IPS-NIHi7 (cell line): ENCODE results near the gene ADAM12.
A peak's percentile ranks its signal among the peaks of the same experiment; 100 is the strongest.

ENCODE experiments used
- DNase-seq: peaks from one replicate; pipeline ENCODE4 v3.0.0; 2012; ENCODE audit warnings: mixed read lengths; ENCODE audit errors: extremely low spot score

Gene ADAM12

DNA sequence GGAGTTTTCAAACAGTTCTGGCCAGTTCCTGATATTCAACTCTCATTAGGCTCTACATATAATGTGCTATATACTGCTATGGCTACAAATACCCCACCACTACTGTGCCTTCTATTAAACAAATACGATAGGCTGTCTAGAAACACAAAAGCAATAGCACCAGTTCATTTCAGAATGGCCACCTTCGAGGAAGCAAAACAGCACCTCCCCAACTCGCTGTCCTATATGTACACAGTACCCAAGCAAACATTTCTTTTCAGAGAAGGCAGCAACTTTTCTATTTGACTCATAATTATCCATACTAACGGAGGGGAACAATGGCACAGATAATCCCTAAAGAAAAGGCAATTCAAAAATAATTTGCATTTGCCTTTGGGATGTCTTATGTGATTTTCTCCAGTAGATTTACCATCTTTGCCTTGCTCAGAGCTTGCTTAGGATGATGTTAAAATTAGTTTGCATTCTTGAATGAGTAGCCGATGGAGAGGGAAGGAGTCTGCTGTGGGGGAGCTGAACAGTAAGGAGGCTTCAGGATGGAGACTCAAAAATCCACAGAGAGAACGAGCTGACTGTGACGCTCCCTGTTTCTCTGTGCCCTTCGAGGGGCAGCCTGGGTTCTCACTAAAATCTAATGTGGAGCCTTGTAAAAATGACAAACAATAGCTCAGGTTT, 273.3 kb downstream of the ADAM12 start:
- no peak for DNase-seq

DNA sequence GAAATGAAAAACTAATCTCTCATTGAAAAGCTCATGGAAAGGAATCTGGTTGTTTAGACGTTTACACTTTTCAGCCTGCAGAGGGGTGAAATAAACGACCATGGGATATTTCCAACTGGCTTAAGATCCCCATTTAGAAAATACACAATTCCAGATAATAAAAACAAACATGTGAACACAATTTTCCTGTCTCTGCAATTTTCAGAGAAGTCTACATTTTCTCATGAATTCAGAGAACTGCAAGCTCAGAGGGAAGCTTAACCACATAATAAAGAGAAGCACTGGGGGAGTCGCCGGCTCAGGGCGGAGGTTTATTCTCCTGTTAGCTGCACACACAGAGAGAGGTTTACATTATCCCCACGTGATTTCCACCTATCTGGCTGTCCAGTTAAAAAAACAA, 276.8 kb downstream of the ADAM12 start:
- no peak for DNase-seq

DNA sequence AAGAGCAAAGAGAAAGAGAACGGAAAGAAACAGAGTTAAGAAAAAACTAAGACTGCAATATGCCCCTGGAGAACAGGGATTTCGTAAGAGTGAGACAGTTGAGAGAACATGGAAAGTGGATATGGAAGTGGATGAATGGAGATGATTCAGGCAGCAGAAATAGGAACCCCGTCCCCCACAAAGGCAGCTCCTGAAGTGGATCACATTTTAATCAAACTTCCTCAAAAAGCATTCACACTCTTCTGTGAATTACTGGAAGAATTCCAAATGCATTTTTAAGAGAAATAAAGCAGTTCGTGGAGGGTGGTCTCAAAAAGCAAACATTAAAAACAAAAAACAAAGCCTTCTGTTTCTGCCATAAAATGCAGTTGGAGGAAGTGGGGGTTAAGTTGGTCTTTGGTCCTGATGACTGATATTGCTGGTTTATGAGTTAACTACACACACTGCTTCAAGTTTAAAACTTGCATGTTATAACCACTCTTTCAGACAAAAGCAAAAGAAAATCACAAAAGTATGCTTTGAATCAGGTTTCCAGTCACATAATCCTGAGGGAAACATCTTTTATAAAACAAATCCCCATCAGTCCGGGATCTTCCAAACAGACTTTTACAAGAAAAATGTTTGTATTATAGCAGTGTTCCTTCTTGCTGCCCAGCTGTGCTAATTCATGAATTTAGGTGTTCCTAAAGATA, 277.6 kb downstream of the ADAM12 start:
- DNase-seq: no peak

DNA sequence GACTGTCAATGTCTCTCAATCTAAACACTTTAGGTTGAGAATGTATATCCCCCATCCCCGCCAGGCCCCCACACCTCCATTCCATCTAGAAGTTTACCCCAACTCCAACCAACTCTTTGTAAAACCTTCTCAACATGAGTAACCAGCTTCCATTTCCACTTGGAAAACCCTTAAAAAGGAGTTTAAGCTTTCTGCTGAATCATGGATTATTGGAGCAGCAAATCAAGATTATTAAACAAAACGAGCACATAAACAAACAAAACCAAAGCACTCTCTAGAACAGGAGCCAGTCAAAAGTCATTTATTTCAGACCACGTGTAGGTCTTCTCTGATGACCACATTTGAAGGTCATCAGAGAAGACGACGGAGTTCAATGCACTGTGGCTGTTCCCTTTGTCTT, 278.4 kb downstream of the ADAM12 start:
- DNase-seq: no peak

DNA sequence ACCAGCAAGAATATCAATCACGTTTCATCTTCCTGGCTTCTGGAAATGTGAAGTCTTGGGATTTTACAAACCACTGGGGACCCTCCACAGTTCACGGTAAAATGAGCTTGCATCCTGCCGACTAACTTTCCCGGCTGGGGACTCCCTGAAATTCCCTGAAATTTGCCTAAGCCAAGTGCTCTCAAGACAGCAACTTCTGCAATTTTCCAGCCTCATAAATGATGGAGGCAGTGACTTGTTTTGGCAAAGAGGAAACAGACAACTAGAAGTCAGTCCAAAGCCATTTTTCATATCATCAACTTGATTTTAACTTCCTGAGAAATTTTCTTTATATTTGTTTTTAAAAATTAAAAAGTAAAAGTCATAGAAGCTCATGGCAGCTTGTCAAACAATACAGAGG, 279.6 kb downstream of the ADAM12 start:
- no peak for DNase-seq

DNA sequence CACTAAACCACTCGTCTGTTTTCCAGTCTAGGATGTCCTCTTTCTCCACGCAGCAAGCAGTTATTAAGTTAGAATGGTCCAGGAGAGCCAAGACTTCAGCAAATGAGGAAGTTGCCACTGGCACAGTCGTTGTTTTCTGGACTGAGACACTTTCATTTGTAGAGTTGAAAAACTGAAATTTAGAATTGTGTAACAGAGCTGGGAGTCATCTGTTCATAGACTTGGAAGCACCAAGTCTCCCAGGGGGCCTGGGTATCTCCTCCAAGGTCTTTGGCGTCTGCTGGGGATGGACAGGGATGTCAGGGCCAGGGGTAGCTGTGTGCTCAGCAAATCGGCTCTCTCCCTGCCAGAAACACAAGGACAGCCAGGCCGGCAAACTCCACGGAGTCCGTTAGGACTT, 283.5 kb downstream of the ADAM12 start:
- no peak for DNase-seq

DNA sequence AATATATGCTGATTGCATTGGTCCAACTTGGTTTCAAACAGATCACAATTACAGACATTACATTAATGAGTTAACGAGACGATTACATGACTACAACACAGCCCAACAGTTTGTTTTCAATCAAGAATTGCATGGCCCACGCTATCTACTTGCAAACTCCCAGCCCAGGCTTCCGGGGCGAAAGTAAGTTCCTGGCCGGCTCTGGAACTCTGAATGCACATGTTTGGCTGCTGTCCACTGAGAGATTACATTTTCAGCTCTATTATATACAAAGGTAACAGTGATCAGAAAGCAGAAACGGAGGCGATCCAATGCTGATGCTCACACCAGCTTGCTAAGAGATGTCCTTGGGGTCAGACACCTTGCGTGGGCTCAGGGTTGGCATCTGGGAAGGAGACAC, 285.6 kb downstream of the ADAM12 start:
- DNase-seq: no peak

DNA sequence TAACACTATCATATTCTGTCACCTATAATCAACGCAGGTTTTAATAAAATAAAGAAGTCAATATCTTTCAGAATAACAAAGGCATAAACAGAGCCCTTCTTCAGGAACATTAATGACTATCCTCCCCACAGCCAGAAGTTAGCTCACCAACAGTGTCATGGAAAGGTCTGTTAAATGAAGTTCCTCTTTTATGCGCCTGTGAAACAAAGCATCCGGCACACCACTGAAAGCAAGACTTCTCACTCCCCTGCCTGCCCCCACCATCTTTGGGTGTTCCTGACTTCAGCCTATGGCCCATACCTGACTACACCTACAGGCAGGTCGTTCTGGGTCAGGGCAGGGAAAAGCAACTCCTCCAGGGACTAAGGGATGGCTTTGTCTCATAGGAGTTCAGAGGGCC, 286.5 kb downstream of the ADAM12 start:
- no peak for DNase-seq

DNA sequence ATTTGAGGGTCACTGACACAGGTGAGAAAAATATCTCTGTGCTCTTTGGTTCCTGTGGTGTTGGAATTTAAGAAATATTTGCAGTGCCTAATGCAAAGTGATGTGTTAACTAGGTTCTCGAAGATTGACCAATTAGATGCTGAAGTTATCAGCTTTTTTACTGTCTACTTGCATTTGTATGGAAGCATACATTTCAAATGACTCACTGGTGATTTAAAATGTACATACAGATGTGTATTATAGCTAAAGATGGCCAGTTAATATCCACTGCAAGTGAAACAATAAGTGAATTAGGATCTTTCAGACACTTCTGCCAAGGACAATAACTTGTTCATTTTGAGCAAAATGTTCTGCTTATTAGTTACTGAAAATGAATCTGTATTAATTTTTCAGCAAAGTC, 287.0 kb downstream of the ADAM12 start:
- DNase-seq: no peak

DNA sequence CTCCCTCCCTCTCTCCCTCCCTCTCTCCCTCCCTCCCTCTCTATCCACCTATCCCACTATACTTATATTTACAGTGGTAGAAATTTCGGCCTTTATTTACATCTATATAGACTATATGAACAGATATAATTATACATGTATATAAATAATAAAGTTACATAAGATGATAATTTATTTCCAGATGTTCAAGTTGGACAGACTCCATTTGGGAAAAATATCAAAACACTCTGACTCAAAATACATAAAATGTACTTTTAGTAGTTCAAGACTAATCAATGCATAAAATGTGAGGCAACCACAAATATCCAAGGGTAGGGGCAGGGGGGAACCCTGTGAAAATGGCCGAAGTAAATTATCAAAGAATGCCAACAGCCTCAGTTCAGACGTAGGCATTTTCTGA, 288.9 kb downstream of the ADAM12 start:
- no peak for DNase-seq

DNA sequence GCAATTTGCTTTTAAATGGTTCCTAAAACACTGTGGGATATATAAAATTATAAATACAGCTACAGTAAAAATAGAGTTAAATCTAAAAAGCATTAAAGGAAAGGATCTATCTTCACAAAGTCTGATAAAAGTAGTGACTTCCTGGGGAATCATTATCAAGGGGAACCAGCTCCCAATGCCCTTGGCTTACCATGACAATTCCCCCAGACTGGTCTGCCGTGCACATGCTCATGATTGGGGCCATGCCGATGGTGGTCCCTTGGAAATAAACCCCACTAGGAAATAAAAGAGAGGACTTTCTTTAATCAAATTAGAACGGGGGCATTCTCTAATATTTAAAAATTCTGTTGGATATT, 290.1 kb downstream of the ADAM12 start:
- no peak for DNase-seq

DNA sequence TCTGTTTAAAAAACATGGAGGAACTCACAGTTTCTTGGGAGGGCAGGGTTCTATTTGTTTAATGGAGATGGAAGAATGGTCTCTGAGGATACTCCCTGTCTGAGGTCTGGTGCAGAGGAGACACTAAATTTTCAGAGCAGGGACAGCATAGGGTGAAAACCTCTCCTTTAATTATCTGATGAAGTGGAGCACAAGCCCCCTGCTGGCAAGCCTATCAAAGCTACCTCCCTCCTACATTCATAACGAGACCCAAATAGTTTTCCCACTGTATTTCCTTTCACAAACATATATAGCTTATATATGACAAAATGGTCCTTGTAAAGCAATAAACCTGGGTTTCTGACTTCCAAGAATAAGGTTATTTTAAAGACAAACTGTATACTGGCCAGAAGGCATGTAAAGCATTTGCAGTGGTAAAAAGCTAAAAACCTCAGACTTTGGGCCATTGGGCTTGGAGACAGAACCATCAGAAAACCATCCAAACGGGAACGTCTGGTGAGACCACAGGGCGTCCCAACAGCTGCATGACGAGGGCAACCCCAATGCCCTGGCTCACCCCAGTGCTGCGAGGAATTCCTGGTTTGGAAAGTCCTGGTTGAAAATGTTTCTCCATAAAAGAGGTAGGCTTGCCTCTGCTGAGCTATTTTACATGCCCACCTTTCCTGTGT, 290.6 kb downstream of the ADAM12 start:
- no peak for DNase-seq

DNA sequence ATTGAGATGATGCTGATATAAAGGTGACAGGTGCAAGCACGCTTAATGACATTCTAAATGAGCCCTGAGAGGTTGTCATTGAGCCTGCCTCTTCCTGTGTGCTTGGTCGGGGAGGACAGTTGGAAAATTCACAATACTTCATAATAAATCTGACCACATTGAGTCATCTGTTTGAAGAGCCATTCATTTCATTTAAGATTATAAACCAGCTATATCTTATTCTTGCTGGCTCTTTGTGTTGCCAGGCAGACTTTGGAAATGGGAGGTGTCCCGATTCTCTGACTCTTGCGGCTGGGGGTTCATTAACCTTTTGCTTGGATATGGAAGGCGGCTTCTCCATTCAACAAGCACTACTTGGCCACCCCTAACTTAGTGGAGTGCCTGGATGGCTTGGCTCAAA, 293.7 kb downstream of the ADAM12 start:
- DNase-seq: no peak

DNA sequence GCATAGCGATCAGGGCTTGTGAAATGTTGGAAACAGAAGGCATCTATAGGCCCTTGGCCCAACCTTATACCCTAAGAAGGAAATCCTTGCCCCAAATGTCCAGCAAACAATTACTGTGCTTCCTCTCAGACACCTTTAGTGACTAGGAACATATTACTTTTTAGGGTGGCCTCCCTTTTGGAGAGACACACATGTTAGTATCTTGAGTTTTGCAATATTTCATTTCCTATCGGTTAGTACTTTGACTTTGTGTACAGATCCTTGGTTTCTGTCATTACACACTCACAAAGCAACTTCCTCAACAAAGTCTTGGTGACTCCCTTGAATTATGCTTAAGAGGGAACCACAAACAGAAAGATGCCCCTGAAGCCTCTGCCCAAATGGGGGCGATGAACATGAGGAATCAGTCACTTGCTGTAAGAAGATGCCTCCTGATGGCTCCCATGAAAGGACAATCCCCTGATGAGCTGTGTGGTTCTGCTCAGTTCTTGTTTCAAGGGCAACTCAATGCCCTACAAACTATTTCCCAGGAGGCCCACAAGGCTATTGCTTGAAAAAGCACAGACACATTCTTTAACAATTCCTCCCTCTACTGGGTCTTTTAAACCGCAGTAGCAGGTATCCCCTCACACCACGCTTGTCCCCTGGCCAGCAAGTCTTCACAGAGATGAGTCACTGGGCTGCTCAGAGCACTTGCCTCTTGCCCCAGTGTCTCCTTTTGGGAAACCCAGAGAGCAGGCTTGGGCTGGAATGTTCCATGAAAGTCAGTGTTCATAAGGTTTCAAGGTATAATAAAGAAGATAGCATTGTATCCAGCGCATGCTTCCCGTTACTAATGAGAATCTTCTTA, 295.7 kb downstream of the ADAM12 start:
- no peak for DNase-seq

DNA sequence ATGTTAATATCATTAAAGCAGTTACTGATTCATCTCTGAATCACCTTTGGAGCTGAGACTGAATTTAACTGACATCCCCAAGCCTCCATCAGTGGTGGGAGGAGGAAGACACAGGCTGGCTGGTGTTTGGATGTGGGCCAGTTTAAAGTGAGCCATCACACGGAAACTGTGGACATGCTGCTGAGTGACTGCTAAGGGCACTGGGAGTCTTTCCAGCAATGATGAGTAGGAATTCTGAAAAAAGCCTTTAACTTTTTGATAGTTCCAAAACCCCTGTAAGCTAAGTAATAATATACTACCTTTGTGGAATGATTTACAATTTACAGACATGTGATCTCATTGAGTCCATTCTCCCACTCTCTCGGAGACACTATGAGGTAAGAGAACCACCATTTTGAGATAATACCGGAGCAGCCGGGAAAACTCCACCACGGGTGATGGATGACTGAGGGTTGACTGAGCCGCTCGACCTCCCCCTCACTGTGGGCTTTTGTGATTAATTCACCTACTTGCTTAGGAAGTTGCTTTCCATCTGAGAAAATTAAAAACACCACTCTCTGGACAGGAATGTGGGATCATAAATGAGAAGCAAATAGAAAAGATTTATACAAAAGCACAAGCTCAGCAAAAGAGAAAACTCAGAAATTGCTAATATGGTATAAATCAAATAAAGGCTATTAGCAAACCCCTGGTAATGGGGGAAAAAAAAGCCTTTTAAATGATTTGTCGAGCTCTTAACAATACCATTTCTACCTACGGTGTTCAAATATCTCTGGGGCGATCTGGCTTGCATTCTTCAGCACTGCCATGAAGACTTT, 297.2 kb downstream of the ADAM12 start:
- no peak for DNase-seq

DNA sequence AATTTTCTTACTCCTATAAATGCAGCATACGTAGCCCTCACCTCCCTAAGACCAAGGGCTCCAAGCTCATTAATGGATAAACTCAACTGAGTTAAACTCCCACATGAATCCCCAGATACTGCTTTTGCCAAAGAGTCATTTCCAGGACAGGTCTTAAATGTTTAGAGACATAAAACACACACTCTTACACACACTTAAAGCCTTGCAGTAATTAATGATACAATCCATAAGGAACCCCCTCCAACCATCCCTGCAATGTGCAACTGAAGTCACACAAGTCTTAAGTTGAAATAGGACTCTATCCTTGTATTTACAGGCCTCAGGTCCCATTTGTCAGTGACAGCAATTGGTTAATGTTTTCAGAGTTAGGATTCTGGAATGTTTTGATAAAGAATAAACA, 297.8 kb downstream of the ADAM12 start:
- no peak for DNase-seq

DNA sequence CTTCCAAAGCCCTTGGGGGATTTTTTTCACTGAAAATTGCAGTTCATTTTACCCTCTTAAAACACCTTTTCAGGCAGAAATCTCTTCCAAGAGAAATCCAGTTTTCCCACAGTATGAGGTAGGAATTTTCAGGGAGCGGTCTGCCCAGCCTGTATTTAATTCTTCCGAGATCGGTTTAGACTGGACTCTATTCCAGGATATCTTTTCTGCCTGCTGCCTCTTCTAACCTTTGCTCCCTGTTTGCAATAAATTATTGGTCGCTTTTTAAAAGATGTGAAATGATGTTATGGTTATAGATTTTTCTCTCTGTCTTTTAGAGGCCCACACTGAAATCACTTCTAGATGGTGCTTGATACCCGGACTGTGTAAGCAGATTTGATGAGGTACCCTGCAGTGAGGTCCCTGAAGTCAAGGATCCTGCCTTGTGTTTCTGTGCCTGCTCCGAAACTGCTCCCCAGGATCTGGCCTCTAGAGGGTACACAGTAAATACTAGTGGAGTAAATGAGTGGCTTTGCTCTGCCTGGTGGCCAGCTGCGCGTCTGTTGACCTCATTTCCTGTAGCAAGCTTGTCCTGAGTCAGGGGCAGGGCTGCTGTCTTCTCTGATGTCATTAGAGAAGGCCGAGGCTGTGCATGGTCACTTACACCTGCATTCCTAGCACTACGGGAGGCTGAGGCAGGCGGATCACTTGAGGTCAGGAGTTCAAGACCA, 300.3 kb downstream of the ADAM12 start:
- peak; percentile 30 for DNase-seq

DNA sequence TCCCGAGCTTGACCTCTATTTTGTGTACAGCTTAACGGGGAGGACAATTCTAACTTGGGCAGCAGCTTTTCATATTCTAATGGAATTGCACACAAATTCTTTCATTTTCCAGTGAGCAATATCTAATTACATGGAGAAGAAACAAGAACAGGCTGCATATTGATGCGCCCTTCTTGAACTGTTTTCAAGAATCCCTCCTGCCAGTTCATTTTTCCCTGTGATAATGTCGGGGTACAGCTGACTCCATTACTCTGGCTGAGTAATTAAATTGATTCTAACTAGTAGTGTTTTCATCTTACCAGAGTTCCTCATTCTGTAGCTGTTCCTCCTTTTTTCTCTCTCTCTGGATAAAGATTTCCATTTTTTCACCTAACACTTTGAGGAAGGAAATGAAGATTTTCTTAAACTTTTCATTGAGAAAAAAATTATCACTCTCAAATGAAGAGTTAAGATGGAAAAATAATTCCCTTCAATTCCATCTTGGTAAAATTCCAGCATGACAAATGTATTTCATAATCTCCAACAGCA, 301.1 kb downstream of the ADAM12 start:
- DNase-seq: no peak

DNA sequence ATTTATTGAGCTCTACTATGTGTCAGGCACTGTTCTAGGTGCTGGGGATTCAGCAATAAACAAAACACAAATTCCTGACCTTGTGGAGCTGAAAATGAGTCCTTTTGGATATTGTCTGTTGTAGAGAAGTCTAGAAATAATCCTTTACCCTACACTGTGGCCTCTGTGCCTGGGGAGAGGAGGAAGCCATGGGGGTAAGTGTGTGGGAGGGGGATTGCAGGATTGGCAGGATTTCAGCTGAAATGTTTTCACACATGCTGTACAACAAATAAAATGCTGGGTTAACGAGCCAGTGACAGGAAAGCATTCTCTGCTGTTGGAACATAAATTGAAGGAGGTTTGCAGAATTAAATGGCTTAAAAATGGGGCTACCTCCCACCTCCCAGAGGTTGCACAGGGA, 302.5 kb downstream of the ADAM12 start:
- no peak for DNase-seq

DNA sequence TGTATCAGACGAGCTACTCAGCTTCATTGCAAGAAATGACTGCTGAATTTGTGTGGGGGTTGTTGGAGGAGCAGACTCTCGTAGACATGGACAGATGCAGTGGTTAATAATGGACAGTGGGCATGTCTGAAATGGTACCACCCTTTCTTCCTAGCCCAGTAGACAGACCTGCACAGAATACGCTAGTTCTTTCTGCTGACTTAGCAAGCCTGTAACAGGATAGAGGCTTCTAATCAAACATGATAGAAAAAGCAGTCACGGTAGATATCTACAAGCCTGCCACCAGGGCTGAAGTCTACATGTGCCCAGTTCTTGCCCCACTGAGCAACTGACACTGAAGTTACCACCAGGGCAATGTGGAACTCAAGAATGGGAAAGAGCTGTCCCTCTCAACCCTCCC, 303.9 kb downstream of the ADAM12 start:
- no peak for DNase-seq

DNA sequence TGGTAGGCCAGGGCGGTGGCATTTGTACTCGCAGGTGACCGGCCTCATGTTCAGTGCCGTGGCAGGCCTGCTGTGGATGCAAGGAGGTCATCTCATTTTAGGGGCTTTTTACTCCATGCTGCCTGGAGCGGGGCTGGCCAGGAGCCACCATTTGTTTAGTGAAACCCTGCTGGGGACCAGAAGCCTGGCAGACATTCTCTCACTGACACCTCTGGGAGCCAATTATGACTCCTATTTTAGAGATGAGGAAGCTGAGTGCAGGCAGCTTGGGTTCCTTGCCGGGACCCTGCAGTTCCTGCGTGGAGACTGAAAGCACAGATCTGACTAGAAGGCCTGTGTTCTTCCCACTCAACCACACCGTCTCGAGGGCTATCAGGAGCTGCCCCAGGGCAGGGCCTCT, 305.3 kb downstream of the ADAM12 start:
- no peak for DNase-seq
